Kidney (tissue), 14 donors: Measurements from ENCODE around the gene SRSF1. TPM values are rescaled to one million over a fixed set of nuclear protein-coding genes. Genes with fewer than 3 reads are reported as not detected.

Experiments used
- DNase-seq, 5 donors: peaks; one replicate each; pipeline ENCODE4 v3.0.0-alpha.2; 2013 to 2020
- FAIRE-seq: peaks from 2 replicates; lab custom pipeline; 2012; peaks lifted over from hg19 to GRCh38; lab: Jason Lieb, UNC
- H3K27ac ChIP-seq, 2 donors: one replicate each; pipeline ENCODE4 v1.7.0; 2013; ENCODE audit warnings: low read depth in 2 of 2, low read length in 2 of 2, inconsistent platforms in 1 of 2
- H3K27me3 ChIP-seq: one replicate; pipeline ENCODE4 v1.7.1; 2013; ENCODE audit warnings: low read length, inconsistent platforms; ENCODE audit not compliant: control insufficient read depth, insufficient read depth
- H3K36me3 ChIP-seq, 3 donors: one replicate each; pipeline versions ENCODE4 v1.7.0 to v1.7.1; 2013; ENCODE audit warnings: low read length in 3 of 3, control low read depth in 1 of 3, inconsistent platforms in 1 of 3; ENCODE audit not compliant: insufficient read depth in 3 of 3, control insufficient read depth in 2 of 3
- H3K4me1 ChIP-seq, 3 donors: one replicate each; pipeline versions ENCODE4 v1.7.0 to v1.7.1; 2013; ENCODE audit warnings: low read length in 3 of 3, inconsistent platforms in 1 of 3, low read depth in 1 of 3; ENCODE audit not compliant: control insufficient read depth in 2 of 3, insufficient read depth in 2 of 3
- H3K4me3 ChIP-seq, 3 donors: one replicate each; pipeline versions ENCODE4 v1.7.0 to v1.8.1; 2013; ENCODE audit warnings: low read length in 3 of 3, control low read depth in 1 of 3, inconsistent platforms in 1 of 3
- H3K9ac ChIP-seq, 3 donors: one replicate each; pipeline versions ENCODE4 v1.7.0 to v1.7.1; 2013; ENCODE audit warnings: low read length in 3 of 3, control low read depth in 1 of 3, inconsistent platforms in 1 of 3
- H3K9me3 ChIP-seq, 3 donors: one replicate each; pipeline versions ENCODE4 v1.7.0 to v1.7.1; 2013; ENCODE audit warnings: low read length in 3 of 3, control low read depth in 1 of 3, inconsistent platforms in 1 of 3; ENCODE audit not compliant: control insufficient read depth in 2 of 3, insufficient read depth in 1 of 3
- CTCF ChIP-seq: IDR thresholded peaks from 3 replicates; pipeline ENCODE4 v1.5.1; 2012; ENCODE audit warnings: mild to moderate bottlenecking, moderate library complexity, borderline replicate concordance; ENCODE audit not compliant: insufficient read depth; ENCODE audit errors: extremely low read depth
- intact Hi-C: fragments of 100-400 bp; cut with DNase I; formaldehyde crosslinking; loops from one replicate; pipeline ENCODE4 v1.11.1; 2022
- polyA plus RNA-seq: library from polyadenylated mRNA; stranded (reverse); fragments of 350-450 nt; fragmentation: Illumina TruSeq; extraction: RNeasy Lipid Tissue Mini Kit (QIAGEN cat#74804); gene quantifications from one replicate; pipeline ENCODE4 v1.2.3, GENCODE V29; 2014; ENCODE audit warnings: low read depth, low replicate concordance; ENCODE audit not compliant: insufficient read depth
- total RNA-seq: library from RNA; stranded (reverse); fragmentation: NEBNext Ultra II Directional; extraction: Animal tissue kit (Norgen Biotek cat#: 25700); gene quantifications from one replicate; pipeline ENCODE4 v1.2.1, GENCODE V29; 2021
- donor health status: control.
- donor health status: control.
- donor health status: control.
- donor health status: control.
- donor health status: control.
- donor health status: DM: yes; HTN: yes; CAD: no.
- donor health status: Normal renal cell carcinoma (clear cell type).

Gene SRSF1
- total and polyA plus RNA-seq, 2 donors from 2014 or later: 69.8 to 177 TPM

GRCh38 chr17:58054641-58055040 is 47.6 kb upstream of the SRSF1 start:
- TF ChIP-seq CTCF: no peak
- no peaks in the 10 kb centered on the region for H3K9me3 ChIP-seq
- no peaks in the 10 kb centered on the region for H3K36me3 ChIP-seq
- H3K9ac ChIP-seq: no peak overlapping the region
- H3K27me3 ChIP-seq: no peaks in the 10 kb centered on the region
- H3K4me1 ChIP-seq: no peaks in the 10 kb centered on the region
- H3K27ac ChIP-seq: no peak overlapping the region
- FAIRE-seq (no peak), DNase-seq (no peak)
- intact Hi-C loops: no loop called here
- no peak overlapping the region for H3K4me3 ChIP-seq

- no peak for TF ChIP-seq CTCF
- no peak overlapping the region for H3K9ac ChIP-seq
- FAIRE-seq (no peak), DNase-seq (no peak)
- intact Hi-C loops: no loop called here
- no peak overlapping the region for H3K27ac ChIP-seq
- H3K36me3 ChIP-seq: no peaks in the 10 kb centered on the region
- H3K27me3 ChIP-seq: no peaks in the 10 kb centered on the region
- no peaks in the 10 kb centered on the region for H3K9me3 ChIP-seq
- no peak overlapping the region for H3K4me3 ChIP-seq
- no peaks in the 10 kb centered on the region for H3K4me1 ChIP-seq
These were observed 46.1 kb upstream of the SRSF1 start for GRCh38 chr17:58052945-58053715.

GRCh38 chr17:58052407-58052806 is 45.4 kb upstream of the SRSF1 start:
- no peak for DNase-seq
- no peaks in the 10 kb centered on the region for H3K27me3 ChIP-seq
- no peak for TF ChIP-seq CTCF
- H3K4me3 ChIP-seq: no peak overlapping the region
- H3K9me3 ChIP-seq: no peaks in the 10 kb centered on the region
- no peak overlapping the region for H3K9ac ChIP-seq
- H3K4me1 ChIP-seq: no peaks in the 10 kb centered on the region
- H3K36me3 ChIP-seq: no peaks in the 10 kb centered on the region
- no peak for FAIRE-seq
- intact Hi-C loops: no loop called here
- H3K27ac ChIP-seq: no peak overlapping the region
